ENCODE data around the gene HBG1. TPM values are rescaled to one million over a fixed set of nuclear protein-coding genes. Genes with fewer than 3 reads are reported as not detected.
"Not testable (repeated sequence)": the region's sequence is repeated elsewhere in the genome, so short reads cannot be mapped to it uniquely, and the experiment has no call there.

Gene HBG1
- total and polyA plus RNA-seq, 2 donors (not counting 1 experiment from before 2014, with no cell fraction given), result not detected

GRCh38 chr11:5253440-5253839, 3.8 kb upstream of the HBG1 start:
- H3K36me3 ChIP-seq (replicated peaks in 1 of 2; ENCODE audit: control extremely low read depth in 1 of 2, control insufficient read depth in 1 of 2, extremely low read depth in 1 of 2, insufficient read depth in 2 of 2, low read length in 1 of 2); H3K27ac Mint-ChIP-seq; H3K9ac ChIP-seq (ENCODE audit: low read length); H3K9me3 Mint-ChIP-seq (ENCODE audit: insufficient read depth); POLR2A ChIA-PET; H2AFZ ChIP-seq (ENCODE audit: insufficient read depth, low read depth, low read length, poor library complexity, severe bottlenecking); H3K4me1 ChIP-seq (ENCODE audit: control insufficient read depth in 2 of 2, insufficient read depth in 2 of 2, low read length in 2 of 2); H3K4me3 Mint-ChIP-seq; H3K9me3 ChIP-seq (ENCODE audit: control extremely low read depth in 1 of 3, control insufficient read depth in 2 of 3, insufficient read depth in 1 of 3, low read length in 2 of 3); CTCF ChIA-PET; H3K79me2 ChIP-seq (ENCODE audit: control insufficient read depth, insufficient read depth, low read length); H3K4me1 Mint-ChIP-seq; H3K4me2 ChIP-seq (replicated peaks; ENCODE audit: low read depth, low read length, poor library complexity, severe bottlenecking); H3K27me3 ChIP-seq (replicated peaks in 1 of 4; ENCODE audit: control extremely low read depth in 1 of 4, control insufficient read depth in 3 of 4, insufficient read depth in 4 of 4, low read length in 3 of 4); intact Hi-C loops (cut with micrococcal nuclease); H3K4me3 ChIP-seq (ENCODE audit: control extremely low read depth in 1 of 5, extremely low read depth in 1 of 5, insufficient read depth in 1 of 5, low read depth in 2 of 5, low read length in 4 of 5); DNase-seq; H3K27ac ChIP-seq (ENCODE audit: low read length in 2 of 2); H4K20me1 ChIP-seq (ENCODE audit: control insufficient read depth, insufficient read depth, low read length, poor library complexity, severe bottlenecking); ATAC-seq (ENCODE audit: low read depth): not testable (repeated sequence)
- peaks cover 18% of the 10 kb centered on the region for H3K27me3 Mint-ChIP-seq
- WGBS (ENCODE audit: insufficient coverage), result no CpG with 5 or more reads among the region's 5 CpGs

GRCh38 chr11:5252919-5253265, 3.2 kb upstream of the HBG1 start:
- H3K9me3 Mint-ChIP-seq (ENCODE audit: insufficient read depth), result no peaks in the 10 kb centered on the region
- H3K9me3 ChIP-seq (ENCODE audit: control extremely low read depth in 1 of 3, control insufficient read depth in 2 of 3, insufficient read depth in 1 of 3, low read length in 2 of 3), result no peaks in the 10 kb centered on the region
- H3K27me3 Mint-ChIP-seq, result peaks cover 18% of the 10 kb centered on the region
- no peak overlapping the region for H2AFZ ChIP-seq (ENCODE audit: insufficient read depth, low read depth, low read length, poor library complexity, severe bottlenecking)
- no peak overlapping the region for H3K9ac ChIP-seq (ENCODE audit: low read length)
- H3K4me1 ChIP-seq (ENCODE audit: control insufficient read depth in 2 of 2, insufficient read depth in 2 of 2, low read length in 2 of 2), result no peaks in the 10 kb centered on the region
- H4K20me1 ChIP-seq (ENCODE audit: control insufficient read depth, insufficient read depth, low read length, poor library complexity, severe bottlenecking), result no peaks in the 10 kb centered on the region
- H3K27ac Mint-ChIP-seq, result no peak overlapping the region
- CTCF ChIA-PET, result no interaction called here
- no peak overlapping the region for H3K27ac ChIP-seq (ENCODE audit: low read length in 2 of 2)
- POLR2A ChIA-PET, result no interaction called here
- ATAC-seq (ENCODE audit: low read depth) (no peak), DNase-seq (no peak)
- H3K4me2 ChIP-seq (replicated peaks; ENCODE audit: low read depth, low read length, poor library complexity, severe bottlenecking), result no peak overlapping the region
- TF ChIP-seq CTCF (IDR thresholded peaks at IDR 0.05), result no peak
- no peak for TF ChIP-seq EZH2 (IDR thresholded peaks at IDR 0.05; ENCODE audit: borderline replicate concordance, insufficient read depth, low read depth, low read length, poor library complexity, severe bottlenecking)
- WGBS (ENCODE audit: insufficient coverage), result no CpG with 5 or more reads among the region's 1 CpG
- no peaks in the 10 kb centered on the region for H3K79me2 ChIP-seq (ENCODE audit: control insufficient read depth, insufficient read depth, low read length)
- H3K36me3 ChIP-seq (replicated peaks in 1 of 2; ENCODE audit: control extremely low read depth in 1 of 2, control insufficient read depth in 1 of 2, extremely low read depth in 1 of 2, insufficient read depth in 2 of 2, low read length in 1 of 2), result no peaks in the 10 kb centered on the region
- intact Hi-C loops (cut with micrococcal nuclease), result no loop called here
- H3K4me1 Mint-ChIP-seq, result no peaks in the 10 kb centered on the region
- no peak overlapping the region for H3K4me3 ChIP-seq (ENCODE audit: control extremely low read depth in 1 of 5, extremely low read depth in 1 of 5, insufficient read depth in 1 of 5, low read depth in 2 of 5, low read length in 4 of 5)
- no peak overlapping the region for H3K4me3 Mint-ChIP-seq
- no peaks in the 10 kb centered on the region for H3K27me3 ChIP-seq (replicated peaks in 1 of 4; ENCODE audit: control extremely low read depth in 1 of 4, control insufficient read depth in 3 of 4, insufficient read depth in 4 of 4, low read length in 3 of 4)
